Thoracic aorta (tissue), 2 donors: Measurements from ENCODE around the gene AKT2. TPM values are rescaled to one million over a fixed set of nuclear protein-coding genes. Genes with fewer than 3 reads are reported as not detected.

ENCODE experiments used
- ATAC-seq: fragments of 150-250 bp; one replicate; pipeline ENCODE4 v1.8.0; 2017; ENCODE audit warnings: low read depth; ENCODE audit not compliant: insufficient number of reproducible peaks, low FRiP score
- DNase-seq: peaks from one replicate; pipeline ENCODE4 v3.0.0-alpha.2; 2020; ENCODE audit warnings: low spot score
- H3K27ac ChIP-seq, 2 donors: fragments of 200-600 bp; sonication (generic); 1 replicate in 1 of 2; 2 replicates in 1 of 2; pipeline ENCODE4 v1.5.1; 2016; ENCODE audit warnings: mild to moderate bottlenecking in 2 of 2, moderate library complexity in 2 of 2
- H3K27me3 ChIP-seq: fragments of 200-600 bp; sonication (generic); replicated peaks from 2 replicates; pipeline ENCODE4 v1.6.0; 2016; ENCODE audit warnings: mild to moderate bottlenecking; ENCODE audit not compliant: insufficient read depth
- H3K36me3 ChIP-seq: fragments of 200-600 bp; sonication (generic); one replicate; pipeline ENCODE4 v1.5.1; 2016
- H3K4me1 ChIP-seq, 2 donors: fragments of 200-600 bp; sonication (generic); 1 replicate in 1 of 2; 2 replicates in 1 of 2; pipeline versions ENCODE4 v1.5.1 to v1.6.0; 2016; ENCODE audit warnings: low read depth in 2 of 2, mild to moderate bottlenecking in 1 of 2; ENCODE audit not compliant: control insufficient read depth in 1 of 2
- H3K4me3 ChIP-seq: fragments of 200-600 bp; sonication (generic); 2 replicates; pipeline ENCODE4 v1.5.1; 2016; ENCODE audit warnings: mild to moderate bottlenecking
- H3K9me3 ChIP-seq: fragments of 200-600 bp; sonication (generic); 2 replicates; pipeline ENCODE4 v1.5.1; 2016
- total RNA-seq, 2 donors: library from RNA; depleted of rRNA; stranded (reverse); fragments of >200 nt; gene quantifications; one replicate each; pipeline versions ENCODE4 v1.1.0 to v1.2.3, GENCODE V29; 2016
- TF ChIP-seq, protein P1 (sequence below): fragments of 200-600 bp; sonication (generic); IDR thresholded peaks from one replicate; pipeline ENCODE4 v1.5.1; 2019; ENCODE audit warnings: antibody characterized with exemption

Gene AKT2
- total RNA-seq, 2 donors from 2014 or later, result 94.5 to 138 TPM

GRCh38 chr19:40255619-40256166, 29.5 kb downstream of the AKT2 start:
- Histone ChIP-seq H3K4me1 (no peaks in the 10 kb centered on the region), H3K4me3 (no peak overlapping the region), H3K27ac (no peak overlapping the region), H3K9me3 (no peaks in the 10 kb centered on the region), H3K27me3 (no peaks in the 10 kb centered on the region), H3K36me3 (peaks cover 23% of the 10 kb centered on the region)
- ATAC-seq, result no peak
- no peak for DNase-seq
- TF ChIP-seq, protein P1, sequence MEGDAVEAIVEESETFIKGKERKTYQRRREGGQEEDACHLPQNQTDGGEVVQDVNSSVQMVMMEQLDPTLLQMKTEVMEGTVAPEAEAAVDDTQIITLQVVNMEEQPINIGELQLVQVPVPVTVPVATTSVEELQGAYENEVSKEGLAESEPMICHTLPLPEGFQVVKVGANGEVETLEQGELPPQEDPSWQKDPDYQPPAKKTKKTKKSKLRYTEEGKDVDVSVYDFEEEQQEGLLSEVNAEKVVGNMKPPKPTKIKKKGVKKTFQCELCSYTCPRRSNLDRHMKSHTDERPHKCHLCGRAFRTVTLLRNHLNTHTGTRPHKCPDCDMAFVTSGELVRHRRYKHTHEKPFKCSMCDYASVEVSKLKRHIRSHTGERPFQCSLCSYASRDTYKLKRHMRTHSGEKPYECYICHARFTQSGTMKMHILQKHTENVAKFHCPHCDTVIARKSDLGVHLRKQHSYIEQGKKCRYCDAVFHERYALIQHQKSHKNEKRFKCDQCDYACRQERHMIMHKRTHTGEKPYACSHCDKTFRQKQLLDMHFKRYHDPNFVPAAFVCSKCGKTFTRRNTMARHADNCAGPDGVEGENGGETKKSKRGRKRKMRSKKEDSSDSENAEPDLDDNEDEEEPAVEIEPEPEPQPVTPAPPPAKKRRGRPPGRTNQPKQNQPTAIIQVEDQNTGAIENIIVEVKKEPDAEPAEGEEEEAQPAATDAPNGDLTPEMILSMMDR, result no peak

GRCh38 chr19:40254714-40255418, 30.3 kb downstream of the AKT2 start:
- no peak for ATAC-seq
- Histone ChIP-seq H3K9me3 (no peaks in the 10 kb centered on the region), H3K27ac (no peak overlapping the region), H3K27me3 (no peaks in the 10 kb centered on the region), H3K4me1 (no peaks in the 10 kb centered on the region), H3K4me3 (no peak overlapping the region), H3K36me3 (peaks cover 25% of the 10 kb centered on the region)
- DNase-seq, result no peak
- TF ChIP-seq, protein P1, result no peak

- Histone ChIP-seq H3K36me3 (peaks cover 28% of the 10 kb centered on the region), H3K9me3 (no peaks in the 10 kb centered on the region), H3K4me1 (no peaks in the 10 kb centered on the region), H3K27me3 (no peaks in the 10 kb centered on the region), H3K27ac (no peak overlapping the region), H3K4me3 (no peak overlapping the region)
- ATAC-seq (no peak), DNase-seq (no peak)
- TF ChIP-seq, protein P1, result no peak
Measured at GRCh38 chr19:40253611-40254092, 31.5 kb downstream of the AKT2 start.

DNA sequence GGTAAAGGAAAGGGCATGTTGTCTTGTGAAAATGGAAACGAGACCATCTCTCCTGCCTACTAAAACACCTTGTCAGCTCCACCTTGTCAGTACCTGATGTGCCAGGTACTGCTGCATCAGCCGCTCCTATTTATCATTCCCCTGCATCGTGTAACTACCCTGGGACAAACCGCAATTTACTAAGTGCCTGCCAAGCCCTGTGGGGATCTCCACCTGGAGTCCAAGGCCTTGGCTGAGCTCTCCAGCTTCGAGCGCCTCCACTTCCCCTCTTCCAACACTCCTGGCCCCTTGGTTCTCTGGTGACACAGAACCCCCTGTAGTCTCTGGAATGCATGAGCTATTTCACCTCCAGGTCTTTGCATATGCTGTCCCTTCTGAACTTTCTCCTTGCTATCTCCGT, 32.8 kb downstream of the AKT2 start:
- H3K4me3 ChIP-seq, result no peak overlapping the region
- no peak overlapping the region for H3K27ac ChIP-seq
- no peaks in the 10 kb centered on the region for H3K27me3 ChIP-seq
- H3K4me1 ChIP-seq, result no peaks in the 10 kb centered on the region
- TF ChIP-seq, protein P1, result no peak
- H3K9me3 ChIP-seq, result no peaks in the 10 kb centered on the region
- peaks cover 28% of the 10 kb centered on the region for H3K36me3 ChIP-seq
- ATAC-seq (no peak), DNase-seq (no peak)

- no peak for DNase-seq
- ATAC-seq, result no peak
- TF ChIP-seq, protein P1, result no peak
- Histone ChIP-seq H3K4me1 (no peaks in the 10 kb centered on the region), H3K36me3 (peaks cover 28% of the 10 kb centered on the region), H3K4me3 (no peak overlapping the region), H3K27ac (no peak overlapping the region), H3K27me3 (no peaks in the 10 kb centered on the region), H3K9me3 (no peaks in the 10 kb centered on the region)
Measured at GRCh38 chr19:40251991-40252390, 33.2 kb downstream of the AKT2 start.
